ENCODE measurements around the gene MEAK7.

Gene MEAK7

DNA sequence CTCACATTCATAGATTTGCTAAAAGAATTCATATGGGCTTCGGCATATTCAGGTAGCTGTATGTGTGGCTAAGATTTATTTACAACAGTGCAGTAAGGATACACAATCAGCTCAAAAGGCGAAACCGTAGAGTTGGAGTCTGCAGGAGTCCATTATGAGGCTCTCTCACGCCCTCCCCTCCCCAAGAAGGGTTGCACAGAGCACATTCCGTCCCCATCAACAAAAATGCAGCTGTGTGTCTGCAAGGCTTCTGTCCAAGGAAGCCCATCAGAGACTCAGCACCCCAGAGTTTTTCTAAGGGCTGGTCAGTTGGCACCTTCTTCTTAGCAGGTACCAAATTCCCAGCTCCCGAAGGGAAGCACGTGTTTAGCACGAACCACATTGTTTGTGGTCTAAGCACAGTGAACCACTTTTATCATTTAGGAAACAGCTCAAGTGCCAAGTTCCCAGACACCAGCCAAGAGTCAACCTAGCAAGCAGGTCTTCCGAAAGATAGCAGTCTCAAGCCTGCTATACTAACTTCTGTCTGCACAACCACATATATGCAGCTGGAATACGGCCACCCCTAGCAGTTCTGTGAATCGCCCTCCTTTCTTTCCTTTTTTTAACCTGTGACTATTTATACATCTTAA, 28.5 kb upstream of the MEAK7 start:
- TF ChIP-seq ZBTB7A (IDR thresholded peaks at IDR 0.05; ENCODE audit: low read depth) (no peak), NFIC (IDR thresholded peaks at IDR 0.05) (no peak), EP300 (IDR thresholded peaks at IDR 0.05; ENCODE audit: borderline replicate concordance) (no peak)

DNA sequence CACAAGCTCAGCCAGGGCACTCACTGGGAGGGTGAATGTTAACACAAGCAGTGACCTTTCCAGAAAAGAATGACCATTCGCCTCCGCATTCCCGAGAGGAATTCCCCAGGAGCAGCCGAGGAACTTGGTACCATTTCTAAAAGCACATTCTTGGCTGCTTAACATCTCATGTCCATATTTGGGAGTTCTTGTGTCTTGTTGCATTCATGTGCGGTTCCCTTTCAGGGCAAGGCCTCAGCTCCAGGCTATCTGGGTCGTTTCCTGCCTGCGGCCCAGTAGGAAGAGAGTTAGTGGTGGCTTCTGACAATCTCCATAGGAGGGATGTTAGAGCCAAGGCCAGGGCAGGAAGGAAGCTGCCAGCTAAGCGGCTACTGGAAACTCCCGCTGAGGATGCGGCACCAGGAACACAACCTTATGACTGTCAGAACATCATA, 27.8 kb upstream of the MEAK7 start:
- TF ChIP-seq TCF12 (IDR thresholded peaks at IDR 0.05; ENCODE audit: low read depth): peak; percentile 70; the same call in 1 of the 2 replicates
- peak; percentile 68 for TF ChIP-seq FOXM1 (IDR thresholded peaks at IDR 0.05; ENCODE audit: borderline replicate concordance, low read depth)
- TF ChIP-seq NFIC (IDR thresholded peaks at IDR 0.05): peak; percentile 63
- TF ChIP-seq, protein P1, sequence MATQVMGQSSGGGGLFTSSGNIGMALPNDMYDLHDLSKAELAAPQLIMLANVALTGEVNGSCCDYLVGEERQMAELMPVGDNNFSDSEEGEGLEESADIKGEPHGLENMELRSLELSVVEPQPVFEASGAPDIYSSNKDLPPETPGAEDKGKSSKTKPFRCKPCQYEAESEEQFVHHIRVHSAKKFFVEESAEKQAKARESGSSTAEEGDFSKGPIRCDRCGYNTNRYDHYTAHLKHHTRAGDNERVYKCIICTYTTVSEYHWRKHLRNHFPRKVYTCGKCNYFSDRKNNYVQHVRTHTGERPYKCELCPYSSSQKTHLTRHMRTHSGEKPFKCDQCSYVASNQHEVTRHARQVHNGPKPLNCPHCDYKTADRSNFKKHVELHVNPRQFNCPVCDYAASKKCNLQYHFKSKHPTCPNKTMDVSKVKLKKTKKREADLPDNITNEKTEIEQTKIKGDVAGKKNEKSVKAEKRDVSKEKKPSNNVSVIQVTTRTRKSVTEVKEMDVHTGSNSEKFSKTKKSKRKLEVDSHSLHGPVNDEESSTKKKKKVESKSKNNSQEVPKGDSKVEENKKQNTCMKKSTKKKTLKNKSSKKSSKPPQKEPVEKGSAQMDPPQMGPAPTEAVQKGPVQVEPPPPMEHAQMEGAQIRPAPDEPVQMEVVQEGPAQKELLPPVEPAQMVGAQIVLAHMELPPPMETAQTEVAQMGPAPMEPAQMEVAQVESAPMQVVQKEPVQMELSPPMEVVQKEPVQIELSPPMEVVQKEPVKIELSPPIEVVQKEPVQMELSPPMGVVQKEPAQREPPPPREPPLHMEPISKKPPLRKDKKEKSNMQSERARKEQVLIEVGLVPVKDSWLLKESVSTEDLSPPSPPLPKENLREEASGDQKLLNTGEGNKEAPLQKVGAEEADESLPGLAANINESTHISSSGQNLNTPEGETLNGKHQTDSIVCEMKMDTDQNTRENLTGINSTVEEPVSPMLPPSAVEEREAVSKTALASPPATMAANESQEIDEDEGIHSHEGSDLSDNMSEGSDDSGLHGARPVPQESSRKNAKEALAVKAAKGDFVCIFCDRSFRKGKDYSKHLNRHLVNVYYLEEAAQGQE (IDR thresholded peaks at IDR 0.05; ENCODE audit: low read depth): no peak
- no peak for TF ChIP-seq TAF1 (IDR thresholded peaks at IDR 0.05; ENCODE audit: low read depth)
- no peak for TF ChIP-seq YY1 (IDR thresholded peaks at IDR 0.05; ENCODE audit: low read depth)
- no peak for TF ChIP-seq CREB1 (IDR thresholded peaks at IDR 0.05; ENCODE audit: low read depth)
- peak; percentile 0; the same call in 1 of the 2 replicates for TF ChIP-seq RAD21 (IDR thresholded peaks at IDR 0.05; ENCODE audit: low read depth)
- TF ChIP-seq, protein P2, sequence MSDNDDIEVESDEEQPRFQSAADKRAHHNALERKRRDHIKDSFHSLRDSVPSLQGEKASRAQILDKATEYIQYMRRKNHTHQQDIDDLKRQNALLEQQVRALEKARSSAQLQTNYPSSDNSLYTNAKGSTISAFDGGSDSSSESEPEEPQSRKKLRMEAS (IDR thresholded peaks at IDR 0.05): peak; percentile 34; the same call in 1 of the 2 replicates
- TF ChIP-seq EP300 (IDR thresholded peaks at IDR 0.05; ENCODE audit: borderline replicate concordance): peak; percentile 82; the same call in 1 of the 2 replicates
- no peak for TF ChIP-seq ZBTB7A (IDR thresholded peaks at IDR 0.05; ENCODE audit: low read depth)
- TF ChIP-seq EGR1 (IDR thresholded peaks at IDR 0.05): peak; percentile 75
- no peak for TF ChIP-seq CEBPB (IDR thresholded peaks at IDR 0.05)
- peak; percentile 97 for TF ChIP-seq TEAD4 (IDR thresholded peaks at IDR 0.05)
- TF ChIP-seq, protein P3, sequence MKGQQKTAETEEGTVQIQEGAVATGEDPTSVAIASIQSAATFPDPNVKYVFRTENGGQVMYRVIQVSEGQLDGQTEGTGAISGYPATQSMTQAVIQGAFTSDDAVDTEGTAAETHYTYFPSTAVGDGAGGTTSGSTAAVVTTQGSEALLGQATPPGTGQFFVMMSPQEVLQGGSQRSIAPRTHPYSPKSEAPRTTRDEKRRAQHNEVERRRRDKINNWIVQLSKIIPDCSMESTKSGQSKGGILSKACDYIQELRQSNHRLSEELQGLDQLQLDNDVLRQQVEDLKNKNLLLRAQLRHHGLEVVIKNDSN (IDR thresholded peaks at IDR 0.05): no peak

DNA sequence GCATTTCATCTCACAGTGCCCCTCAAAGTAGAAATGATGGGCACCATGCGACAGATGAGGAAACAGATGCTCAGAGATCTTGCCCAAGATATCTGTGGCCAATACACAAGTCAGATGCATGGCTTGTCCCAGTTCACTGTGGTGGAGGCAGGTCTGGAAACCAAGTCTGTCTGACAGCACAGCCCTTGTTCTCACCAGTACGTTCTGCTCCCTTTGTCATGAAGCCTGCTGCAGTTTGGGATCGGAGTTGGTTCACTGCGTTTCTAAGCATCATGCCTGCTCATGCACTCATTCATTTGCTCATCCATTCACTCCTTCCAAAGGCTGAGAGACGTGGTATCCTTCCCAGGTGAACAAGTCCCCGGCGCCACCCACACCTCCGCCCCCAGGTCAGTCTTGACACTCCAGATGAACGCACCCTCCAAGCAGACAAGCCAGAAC, 27.2 kb upstream of the MEAK7 start:
- no peak for TF ChIP-seq TCF12 (IDR thresholded peaks at IDR 0.05; ENCODE audit: low read depth)
- TF ChIP-seq, protein P2 (IDR thresholded peaks at IDR 0.05): 0 out of 2 replicates have a peak, but pooled peaks have one; percentile 3

DNA sequence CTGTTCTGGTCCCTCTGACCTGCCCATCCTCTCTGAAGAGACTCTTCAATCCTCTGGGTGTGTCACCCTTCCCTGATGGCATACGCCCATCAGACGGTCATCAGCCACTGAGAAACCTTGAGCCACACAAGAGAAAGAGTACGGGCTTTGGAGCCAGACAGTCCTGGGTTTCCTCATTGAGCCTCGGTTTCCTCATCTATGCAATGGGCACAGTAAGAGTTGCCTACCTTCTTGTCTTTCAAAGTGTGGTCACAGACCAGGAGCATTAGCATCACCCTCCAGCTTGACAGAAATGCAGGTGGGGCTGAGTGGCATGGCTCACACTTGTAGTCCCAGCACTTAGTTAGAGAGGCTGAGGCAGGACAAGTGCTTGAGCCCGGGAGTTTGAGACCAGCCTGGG, 26.1 kb upstream of the MEAK7 start:
- TF ChIP-seq, protein P2 (IDR thresholded peaks at IDR 0.05): no peak
- TF ChIP-seq FOXM1 (IDR thresholded peaks at IDR 0.05; ENCODE audit: borderline replicate concordance, low read depth) (no peak), TAF1 (IDR thresholded peaks at IDR 0.05; ENCODE audit: low read depth) (no peak), RAD21 (IDR thresholded peaks at IDR 0.05; ENCODE audit: low read depth) (no peak), EGR1 (IDR thresholded peaks at IDR 0.05) (no peak), ZBTB7A (IDR thresholded peaks at IDR 0.05; ENCODE audit: low read depth) (no peak)
- TF ChIP-seq, protein P3 (IDR thresholded peaks at IDR 0.05): no peak
- TF ChIP-seq, protein P1 (IDR thresholded peaks at IDR 0.05; ENCODE audit: low read depth): no peak

DNA sequence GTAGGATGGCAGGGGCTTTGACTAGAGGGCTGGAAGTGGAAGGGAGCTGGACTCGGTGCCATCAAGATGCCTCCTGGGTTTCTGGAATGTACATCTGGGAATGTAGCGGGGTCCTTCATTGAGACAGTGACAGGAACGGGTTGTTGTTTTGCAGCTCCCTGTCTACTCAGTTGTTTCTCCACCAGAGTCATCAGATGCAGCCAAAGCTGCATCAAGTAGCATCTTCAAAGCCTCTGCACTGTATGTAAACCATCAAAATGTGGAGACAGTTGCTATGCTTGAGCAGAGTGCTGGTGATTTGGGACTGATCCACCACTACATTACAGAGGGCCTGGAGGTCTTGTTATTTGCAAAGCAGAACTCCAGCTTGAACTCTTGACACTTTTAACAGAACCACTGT, 25.1 kb upstream of the MEAK7 start:
- TF ChIP-seq EGR1 (IDR thresholded peaks at IDR 0.05) (no peak), RAD21 (IDR thresholded peaks at IDR 0.05; ENCODE audit: low read depth) (no peak), TEAD4 (IDR thresholded peaks at IDR 0.05) (no peak), CEBPB (IDR thresholded peaks at IDR 0.05) (no peak), YY1 (IDR thresholded peaks at IDR 0.05; ENCODE audit: low read depth) (no peak), CREB1 (IDR thresholded peaks at IDR 0.05; ENCODE audit: low read depth) (no peak)
- TF ChIP-seq, protein P1 (IDR thresholded peaks at IDR 0.05; ENCODE audit: low read depth): no peak

Measured in Ishikawa (cell line).